ENCODE data around the gene PYGO1.
A peak's percentile ranks its signal among the peaks of the same experiment; 100 is the strongest.
"Not testable (repeated sequence)": the region's sequence is repeated elsewhere in the genome, so short reads cannot be mapped to it uniquely, and the experiment has no call there.

Gene PYGO1

DNA sequence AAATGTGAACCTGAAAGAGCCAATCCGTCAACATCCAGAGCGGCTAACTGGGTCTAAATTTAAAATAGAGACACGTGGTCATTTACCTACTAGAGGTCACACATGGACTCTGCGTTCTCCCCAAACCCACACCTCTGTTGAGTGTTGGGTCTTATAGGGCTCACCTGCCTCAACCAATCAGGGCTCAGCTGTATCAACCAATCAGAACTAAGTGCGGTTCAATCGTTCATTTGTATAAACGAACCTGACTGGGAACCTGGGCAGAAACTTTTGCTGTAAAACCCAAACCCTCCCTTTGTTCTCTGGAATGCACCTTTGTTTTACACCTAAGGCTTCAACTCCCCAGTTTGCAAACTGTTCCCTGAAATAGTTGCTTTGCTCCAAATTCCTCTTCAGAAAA lies 89.0 kb downstream of the PYGO1 start:
- no peak for DNase-seq

GRCh38 chr15:55498109-55498938 lies 89.8 kb downstream of the PYGO1 start:
- DNase-seq: peak; percentile 67

DNA sequence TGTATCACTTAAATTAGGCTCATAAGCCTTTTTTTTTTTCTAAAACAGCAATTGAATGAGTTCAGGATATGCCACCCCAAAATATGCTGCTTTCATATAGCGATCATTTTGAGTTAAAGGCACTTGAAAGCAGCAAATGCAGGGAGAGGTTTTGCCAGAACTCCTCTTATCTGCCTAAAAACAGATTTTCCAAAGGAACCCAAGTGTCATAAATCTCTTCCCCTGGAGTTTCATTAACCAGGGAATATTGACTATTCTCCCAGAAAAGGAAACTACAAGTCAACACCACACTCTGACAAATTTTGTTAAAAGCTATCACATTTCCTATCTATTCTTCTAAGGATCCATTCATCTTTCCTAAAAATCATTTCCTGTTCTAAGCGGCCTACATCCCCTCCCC lies 91.4 kb downstream of the PYGO1 start:
- no peak for DNase-seq

DNA sequence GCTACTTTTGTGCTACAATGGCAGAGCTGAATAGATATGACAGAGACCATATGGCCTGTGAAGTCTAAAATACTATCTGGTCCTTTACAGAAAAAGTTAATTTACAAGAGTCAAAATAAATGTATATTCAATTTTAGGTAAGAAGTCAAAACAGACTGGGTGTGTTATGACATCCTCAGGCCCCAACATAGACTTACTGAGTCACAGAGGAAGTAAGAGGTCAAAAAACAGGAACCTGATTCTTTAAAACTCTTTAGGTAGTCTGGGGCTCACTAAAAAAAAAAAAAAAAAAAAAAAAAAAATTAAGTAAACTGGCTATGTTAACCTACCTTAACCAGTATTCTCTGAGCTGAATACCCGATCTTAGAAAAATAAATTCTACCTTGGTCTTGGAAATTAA lies 93.2 kb downstream of the PYGO1 start:
- no peak for DNase-seq

- not testable (repeated sequence) for DNase-seq
Observed at GRCh38 chr15:55488952-55489600, 99.1 kb downstream of the PYGO1 start.
